HG03280 (cell line): ENCODE results near the gene SLC38A2.

Source experiments
- ATAC-seq: cut with Tn5 transposase; IDR thresholded peaks from one replicate; pipeline ENCODE4 v1.9.1; 2021; ENCODE audit warnings: mild to moderate bottlenecking, moderate library complexity; ENCODE audit not compliant: unreplicated experiment

Gene SLC38A2

DNA sequence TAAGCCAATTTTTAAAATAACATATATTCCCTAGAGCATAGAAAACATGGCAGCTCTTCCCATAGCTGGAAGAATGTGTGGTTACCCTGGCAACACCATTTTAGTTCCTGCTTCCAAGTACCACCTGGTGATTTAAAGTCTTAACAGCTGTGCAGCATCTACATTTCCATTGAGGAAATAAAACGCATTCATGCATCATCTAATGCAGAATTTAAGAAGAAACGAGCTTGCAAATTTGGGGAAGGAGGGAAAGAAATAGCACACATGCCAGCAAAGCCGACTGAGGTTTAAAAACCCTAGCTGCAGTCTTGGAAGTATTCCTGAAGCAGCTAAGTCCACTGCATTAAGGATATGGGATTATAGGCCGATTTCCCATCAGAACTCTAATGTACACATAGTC lies 22.8 kb upstream of the SLC38A2 start:
- no peak for ATAC-seq

DNA sequence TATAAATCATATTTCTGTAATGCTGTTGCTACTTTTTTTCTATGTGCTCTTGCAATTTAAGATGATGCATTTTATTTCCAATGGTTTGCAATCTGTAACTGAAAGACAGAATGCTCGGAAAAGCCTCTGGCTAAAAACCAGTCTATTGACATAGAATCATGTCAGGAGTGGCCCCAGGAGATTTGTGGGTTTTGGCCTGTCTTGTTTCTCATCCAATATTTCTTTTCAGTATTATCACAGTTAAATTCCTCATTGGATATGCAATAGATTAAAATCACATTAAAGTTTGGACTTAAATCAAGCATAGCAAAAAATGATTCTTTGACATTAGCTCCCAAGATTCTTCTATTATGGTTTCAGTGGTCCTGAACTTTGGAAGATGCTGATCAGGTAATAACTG lies 19.1 kb upstream of the SLC38A2 start:
- ATAC-seq: no peak

DNA sequence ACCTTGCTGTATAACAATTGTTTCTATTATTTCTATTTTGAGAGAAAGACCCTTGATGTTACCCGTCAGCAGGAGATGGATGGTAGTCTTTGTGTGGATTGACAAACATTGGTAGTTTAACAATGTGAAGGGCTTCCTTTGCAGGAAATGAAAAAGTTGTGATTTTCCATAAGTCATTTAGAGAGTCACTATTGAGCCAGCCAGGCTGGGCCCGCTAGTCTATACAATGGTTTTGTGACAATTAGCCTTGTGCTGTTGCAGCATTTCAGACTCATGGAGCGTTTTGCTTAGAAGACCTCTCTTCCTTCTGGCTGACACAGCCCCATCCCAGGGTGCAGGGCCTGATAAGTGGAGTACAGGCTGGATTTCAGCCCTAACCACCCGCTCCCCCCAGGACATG lies 18.3 kb upstream of the SLC38A2 start:
- ATAC-seq: no peak

DNA sequence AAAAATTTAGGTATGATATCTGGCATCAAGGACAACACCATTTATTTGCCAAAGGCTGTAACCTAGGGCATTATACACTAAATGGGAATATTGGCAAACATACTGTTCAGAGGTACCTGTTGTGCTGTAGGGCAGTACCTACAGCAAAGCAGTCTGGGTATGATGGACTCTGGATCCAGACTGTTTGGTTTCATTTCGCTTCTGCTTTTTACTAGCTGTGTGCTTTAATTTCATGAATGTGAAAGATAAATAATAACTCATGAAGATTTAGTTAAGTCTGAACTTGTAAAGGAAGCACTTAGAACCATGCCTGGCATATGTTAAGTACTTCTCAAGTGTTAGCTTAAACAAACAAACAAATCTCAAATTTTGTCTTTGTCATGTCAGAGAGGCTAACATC lies 17.7 kb upstream of the SLC38A2 start:
- peak; percentile 27 for ATAC-seq

DNA sequence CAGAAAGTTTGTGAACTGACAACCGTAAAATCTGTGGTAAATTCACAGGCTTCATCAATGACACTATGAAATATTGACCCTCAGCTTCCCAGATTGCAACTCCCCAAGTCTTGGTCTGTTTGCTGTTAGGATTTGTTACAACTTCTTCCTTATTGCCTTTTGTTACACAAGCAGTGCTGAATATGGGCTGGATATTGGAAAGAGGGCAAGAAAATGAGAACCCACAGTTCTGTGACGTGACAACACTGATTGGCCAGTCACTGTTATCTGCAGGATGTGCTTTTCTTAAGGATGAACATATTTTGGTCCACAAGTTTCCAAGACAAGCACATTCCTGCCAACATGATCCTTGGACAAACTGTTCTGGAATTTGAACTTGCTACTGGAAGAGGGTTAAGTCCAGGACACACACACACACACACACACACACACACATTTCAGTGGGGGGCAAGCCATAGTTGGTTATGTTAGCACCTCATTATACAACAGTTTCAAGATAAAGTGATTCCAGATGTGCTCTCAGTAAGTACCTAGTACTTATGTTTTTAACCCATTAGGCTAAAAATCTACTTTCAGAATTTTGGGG lies 16.6 kb upstream of the SLC38A2 start:
- ATAC-seq: no peak

DNA sequence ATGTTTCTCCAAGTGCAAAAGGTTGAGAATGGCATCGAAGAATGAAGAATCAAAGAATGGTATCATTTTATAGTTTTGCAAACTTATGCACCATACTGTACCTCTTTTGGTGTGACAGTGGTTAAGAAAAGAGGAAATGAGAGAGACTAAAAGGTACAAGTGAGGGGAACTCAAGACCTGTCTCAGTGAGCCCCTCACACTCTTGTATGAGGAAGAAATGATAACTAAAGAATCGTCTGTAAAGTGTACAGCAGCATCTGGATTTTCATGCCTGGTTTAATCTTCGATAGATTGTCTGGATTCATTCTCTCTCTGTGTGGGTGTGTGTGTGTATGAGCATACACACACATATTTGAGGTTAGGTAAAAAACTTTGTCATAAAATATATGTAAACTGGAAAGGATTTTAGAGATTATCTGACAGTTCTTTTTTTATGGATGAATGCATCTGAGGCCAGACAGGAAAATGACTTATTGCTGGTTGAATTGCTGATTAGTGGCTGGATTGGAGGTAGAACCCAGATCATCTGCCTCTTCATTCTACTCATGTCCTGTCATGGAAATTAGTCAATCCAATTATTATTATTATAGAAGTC lies 16.0 kb upstream of the SLC38A2 start:
- ATAC-seq: peak; percentile 58

DNA sequence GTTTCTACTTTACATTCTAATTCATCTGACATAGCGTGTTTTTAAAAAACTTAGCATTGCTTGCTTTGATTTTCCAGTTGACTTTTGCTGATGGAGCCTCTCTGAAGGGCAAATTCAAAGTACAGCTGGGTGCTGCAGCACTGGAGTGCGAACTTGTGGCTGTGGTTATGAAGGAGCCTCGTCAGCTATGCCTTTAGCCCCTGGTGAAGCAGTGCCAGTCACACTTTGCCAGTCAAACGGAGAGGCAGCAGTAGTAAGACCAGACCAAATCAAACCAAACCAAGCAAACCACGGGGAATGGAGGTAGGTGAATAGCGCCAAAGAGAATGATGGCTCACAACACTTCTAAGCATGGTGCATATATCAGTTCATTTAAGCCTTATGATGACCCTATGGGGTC lies 15.1 kb upstream of the SLC38A2 start:
- ATAC-seq: no peak

DNA sequence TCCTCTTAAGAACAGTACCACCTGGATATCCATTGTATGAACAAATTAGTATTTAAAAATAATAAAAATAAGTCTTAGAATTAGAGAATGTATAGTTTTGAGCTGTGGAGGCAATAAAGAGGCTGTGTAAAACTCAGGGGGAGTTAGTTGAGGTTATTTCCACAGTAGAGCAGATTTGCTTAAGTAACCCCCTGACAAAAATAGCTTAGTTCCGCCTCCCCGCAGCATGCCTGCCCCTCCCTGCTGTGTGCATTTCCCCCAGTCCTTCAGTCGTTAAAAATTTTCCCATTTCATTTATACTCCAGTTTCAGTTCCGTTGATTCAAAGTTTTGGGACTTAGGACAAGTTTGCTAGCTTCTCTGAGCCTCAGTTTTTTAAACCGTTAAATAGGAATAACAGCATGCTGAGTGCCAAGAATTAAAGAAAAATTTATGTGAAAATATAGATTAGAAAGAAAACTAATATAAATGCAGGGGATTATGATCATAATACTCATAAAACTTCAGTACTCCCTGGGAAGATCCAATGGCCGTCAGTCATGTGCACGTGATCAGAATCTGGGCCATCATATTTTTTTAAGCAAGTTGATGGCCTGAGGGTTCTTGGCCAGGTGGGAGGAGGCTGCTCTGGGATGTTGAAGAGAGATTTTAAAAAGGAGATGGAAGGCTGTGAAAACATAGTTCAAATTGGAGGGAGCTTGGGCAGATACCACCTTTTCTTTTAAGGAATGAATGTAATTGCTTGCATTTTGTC lies 14.5 kb upstream of the SLC38A2 start:
- ATAC-seq: no peak

DNA sequence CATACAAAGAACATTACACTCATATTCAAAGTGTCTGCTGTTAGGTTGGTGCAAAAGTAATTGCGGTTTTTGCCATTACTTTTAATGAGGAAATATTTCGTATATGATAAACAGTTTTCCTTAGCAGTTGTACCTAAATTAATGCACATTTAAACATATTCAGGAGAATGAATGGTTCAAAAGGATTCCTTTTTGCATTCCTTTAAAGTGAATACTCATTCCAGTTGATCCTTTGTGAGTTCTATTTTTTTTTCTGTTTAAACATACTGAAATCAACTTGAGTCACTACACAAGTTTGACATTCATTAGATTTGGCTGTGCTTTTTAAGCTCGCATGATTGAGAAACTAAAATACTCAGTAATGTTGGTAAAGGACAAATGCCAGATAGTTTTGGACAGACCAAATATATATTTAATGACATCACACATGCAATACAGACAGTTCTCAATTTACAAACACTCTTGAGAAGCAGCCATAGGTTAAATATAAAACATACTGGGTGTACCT lies 13.8 kb upstream of the SLC38A2 start:
- no peak for ATAC-seq

DNA sequence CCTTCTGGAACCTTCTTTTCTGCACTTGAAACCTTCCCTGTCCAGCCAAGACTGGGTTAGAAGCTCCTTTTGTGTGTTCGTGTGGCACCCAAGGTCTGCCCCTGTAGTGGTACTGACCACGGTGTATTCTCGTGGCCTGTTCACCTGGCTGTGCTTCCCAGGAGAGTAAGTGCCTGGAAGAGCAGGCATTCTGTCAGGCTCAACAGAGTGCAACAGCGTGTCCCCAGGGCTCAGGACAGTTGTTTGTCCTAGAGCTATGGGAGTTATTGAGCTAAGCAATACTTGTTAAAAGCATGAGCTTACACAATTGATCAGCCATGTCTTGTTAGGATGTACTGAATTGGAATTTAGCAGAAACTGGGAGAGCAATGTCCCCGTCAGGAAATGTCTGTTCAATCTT lies 12.9 kb upstream of the SLC38A2 start:
- no peak for ATAC-seq

DNA sequence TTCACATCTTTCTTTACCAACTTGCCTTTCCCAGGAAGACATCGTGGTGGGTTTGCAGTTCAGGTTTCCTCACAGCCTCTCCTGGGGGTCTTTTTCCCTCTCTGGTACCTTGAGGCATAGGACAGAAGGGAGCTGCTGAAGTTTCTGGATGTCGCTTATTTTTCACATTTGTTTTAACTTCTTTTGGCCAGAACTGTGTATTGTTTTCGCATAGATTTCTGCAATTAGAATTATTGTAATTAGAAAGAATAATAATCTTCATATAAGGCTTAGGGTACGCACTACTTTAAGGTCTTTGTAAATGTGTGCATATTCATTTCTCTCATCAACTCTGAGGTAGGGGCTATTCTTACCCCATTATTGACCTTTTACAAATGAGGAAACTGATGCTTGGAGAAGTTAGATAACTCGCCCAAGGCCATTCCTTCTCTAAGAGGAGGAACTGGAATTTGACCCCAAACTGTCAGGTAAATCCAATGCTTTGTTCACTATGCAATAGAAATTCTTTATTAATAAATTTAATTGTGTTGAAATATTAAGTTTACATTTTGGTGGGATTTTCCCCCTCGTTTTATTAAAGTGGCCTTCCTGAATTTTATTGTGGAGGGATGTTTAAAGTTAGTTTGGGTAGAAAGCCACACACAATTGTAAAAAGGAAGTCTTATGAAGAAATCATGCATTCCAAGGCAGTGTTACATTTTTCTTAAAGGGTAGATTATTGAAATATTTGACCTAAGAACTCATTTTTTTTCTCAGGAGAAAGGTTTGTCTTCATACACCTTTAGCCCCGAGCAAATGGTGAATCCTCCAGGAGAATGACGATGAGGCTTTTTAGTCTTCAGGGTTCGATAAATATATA lies 12.1 kb upstream of the SLC38A2 start:
- ATAC-seq: no peak

DNA sequence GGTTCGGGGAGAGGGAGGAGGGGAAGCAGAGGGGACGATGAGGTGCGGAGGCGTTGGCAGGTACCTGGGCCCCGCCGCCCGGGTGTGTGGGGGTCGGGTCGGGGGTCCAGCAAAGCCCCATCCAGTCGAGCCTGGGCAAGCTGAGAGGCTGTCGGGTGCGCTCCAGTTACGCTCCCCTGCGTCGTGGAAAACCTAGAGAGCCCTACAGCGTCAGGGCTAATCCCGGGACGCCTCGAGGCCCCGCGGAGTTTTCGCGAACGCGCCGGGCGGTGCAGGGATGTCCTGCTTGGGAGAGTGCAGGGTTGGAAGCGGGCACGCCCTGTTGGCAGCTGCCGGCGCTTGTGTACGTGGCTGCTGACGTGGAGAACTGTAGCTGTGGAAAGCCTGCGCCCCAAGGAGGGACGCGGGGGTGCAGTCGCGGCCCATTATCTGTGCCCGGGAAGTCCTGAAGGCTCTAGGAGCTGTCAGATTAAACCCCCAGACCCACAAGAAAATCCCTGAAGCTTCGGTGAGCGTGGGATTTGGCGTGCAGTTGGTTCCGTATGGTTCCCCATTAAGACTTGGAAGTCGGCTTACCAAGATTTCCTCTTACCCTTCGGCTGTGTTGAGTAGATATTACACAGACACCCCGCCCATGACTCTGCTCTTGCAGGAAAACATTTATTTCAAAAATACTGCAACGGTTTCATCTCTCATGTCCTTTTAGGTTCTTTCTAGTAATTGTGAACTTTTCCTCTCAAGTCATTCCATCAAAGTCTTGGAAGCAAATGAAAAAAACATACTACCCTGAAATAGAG lies 11.3 kb upstream of the SLC38A2 start:
- ATAC-seq: peak; percentile 41

DNA sequence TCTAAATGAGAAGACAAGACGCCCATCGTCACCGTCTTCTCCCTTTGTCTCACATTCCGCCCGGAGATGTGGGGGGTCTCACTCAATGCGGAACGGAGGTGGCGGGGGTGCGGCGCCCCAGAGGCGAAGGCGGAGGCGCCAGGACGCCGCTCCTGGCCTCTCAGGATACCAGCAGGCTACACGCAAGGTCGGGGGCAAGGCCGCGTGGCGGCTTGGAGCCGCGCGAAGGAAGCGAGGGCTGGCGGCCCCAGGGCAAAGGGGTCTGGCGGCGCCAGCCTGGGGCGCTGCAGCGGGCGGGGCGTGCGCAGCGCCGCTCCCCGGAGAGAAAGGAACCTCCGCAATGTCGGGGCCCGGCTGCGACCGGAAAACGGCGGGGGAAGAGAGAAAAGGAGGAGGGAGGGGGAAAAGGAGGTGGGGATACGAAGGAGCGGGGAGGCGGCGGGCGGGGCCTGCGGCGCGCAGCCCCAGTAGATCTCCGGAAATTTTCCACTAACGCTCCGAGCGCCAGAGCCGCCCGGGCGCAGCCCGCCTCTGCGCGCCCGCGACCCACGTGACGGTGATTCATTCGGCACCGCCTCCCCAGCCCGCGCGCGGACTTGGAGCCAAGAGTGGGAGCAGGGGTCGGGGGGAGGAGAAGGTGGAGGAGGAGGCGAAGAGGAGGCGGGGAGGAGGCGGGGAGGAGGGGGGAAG lies 10.5 kb upstream of the SLC38A2 start:
- peak; percentile 80 for ATAC-seq

DNA sequence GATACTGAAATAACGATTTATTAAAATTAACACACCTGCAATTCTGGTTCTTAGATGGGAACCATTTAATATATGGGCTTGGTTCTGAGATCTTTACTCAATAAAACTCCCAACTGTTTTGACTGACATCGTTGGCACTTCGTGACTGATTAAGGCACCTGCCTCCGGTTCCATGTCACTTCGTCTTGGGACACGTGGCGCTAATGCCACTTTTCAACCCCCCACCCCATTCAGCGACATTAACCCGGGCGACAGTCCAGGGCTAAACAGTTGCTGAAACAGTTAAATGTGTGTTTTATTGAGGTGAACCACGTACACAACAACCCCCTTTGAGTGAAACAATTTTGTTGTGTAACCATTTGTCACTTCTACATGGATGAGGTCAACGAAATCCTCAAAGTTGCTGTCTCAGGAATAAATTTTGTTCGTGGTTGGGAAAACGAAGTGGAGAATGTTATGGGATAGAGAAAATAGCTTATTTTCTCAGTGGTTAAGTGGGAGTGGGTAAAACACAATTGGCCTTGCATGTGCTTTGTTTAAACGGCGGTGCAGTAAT lies 9.9 kb upstream of the SLC38A2 start:
- no peak for ATAC-seq

DNA sequence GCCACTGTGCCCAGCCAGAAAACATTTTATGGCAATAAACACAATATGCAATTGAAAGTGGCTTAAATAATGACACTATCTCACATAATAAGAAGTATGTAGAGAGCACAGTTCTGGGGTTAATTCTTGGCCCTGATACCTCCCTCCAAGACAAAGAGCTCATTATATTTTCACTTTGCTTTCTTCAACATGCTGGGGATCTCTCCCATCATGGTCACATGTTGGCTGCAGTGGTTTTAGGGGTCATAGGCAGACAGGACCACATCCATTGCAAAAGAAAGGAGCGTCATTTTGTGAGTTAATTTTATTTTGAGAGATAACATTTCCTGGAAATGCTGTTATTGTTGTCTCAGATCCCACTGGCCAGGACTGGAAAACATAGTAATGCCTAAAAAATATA lies 8.3 kb upstream of the SLC38A2 start:
- no peak for ATAC-seq

DNA sequence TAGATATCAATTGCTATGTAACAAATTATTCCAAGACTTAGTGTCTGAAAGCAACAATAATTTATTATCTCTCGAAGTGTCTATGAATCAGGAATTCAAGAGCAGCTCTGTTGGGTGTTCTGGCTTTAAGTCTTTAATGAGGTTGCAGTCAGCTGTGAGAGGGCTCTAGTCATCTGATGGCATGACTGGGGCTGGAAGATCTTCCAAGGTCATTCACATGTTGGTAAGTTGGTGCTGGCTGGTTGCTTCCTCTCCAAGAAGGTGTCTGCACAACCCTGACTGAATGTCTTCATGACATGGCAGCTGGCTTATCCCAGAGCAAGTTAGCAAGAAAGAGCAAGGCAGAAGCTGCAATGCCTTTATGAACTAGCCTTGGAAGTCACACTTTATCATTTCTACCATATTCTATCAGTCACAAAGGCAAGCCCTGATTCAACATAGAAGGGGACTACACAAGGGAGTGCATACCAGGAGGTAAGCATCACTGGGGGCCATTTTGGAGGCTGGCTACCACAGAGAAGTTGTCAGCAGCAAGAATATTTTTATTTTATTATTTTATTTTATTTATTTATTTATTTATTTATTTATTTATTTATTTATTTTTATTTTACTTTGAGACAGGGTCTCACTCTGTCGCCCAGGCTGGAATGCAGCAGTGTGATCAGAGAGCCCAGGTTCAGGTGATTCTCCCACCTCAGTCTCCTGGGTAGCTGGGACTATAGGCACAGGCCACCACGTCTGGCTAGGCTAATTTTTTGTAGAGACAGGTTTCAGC lies 7.6 kb upstream of the SLC38A2 start:
- ATAC-seq: no peak

DNA sequence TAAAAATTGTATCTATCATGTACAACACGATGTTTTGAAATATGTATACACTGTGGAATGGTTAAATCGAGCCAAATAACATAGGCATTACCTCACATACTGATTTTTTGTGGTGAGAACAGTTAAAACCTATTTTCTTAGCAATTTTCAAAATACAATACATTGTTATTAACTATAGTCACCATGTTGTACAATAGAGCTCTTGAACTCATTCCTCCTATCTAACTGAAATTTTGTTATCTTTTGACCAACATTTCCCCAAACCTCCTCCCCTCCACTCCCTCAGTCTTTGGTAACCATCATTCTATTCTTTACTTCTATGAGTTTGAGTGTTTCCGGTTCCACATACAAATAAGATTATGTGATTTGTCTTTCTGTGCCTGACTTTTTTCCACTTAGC lies 6.8 kb upstream of the SLC38A2 start:
- ATAC-seq: no peak

DNA sequence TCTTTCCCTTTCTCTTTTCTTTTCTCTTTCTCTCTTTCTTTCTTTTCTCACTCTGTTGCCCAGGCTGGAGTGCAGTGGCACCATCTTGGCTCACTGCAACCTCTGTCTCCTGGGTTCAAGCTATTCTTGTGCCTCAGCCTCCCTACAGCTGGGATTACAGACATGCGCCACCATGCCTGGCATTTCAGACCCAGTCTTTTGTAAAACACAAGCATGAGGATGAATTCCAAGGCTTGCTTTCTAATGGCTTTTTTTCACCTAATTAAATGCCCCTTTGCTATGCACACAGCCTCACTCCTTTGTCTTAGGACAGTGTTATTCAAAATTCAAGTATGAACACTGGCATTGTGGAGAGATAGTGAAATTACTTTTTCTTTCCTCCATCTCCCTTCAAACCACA lies 6.0 kb upstream of the SLC38A2 start:
- no peak for ATAC-seq

DNA sequence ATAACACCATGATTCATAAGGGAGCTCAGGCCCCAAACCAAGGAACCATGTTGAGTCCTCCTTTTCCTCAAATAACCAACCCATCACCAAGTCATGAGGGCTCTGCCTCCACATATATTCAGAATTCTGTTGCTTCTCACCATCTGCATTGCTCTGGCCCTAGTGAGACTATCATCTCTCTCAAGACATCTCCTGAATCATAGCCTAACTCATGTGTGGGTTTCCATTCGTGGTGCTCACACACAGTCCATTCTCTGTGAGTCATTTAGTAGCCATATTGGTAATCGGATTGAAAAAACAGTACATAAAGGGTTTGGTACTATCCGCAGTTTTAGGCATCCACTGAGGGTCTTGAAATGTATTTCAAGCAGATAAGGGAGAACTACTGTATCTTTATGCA lies 5.1 kb upstream of the SLC38A2 start:
- ATAC-seq: no peak
